Activated T-helper 17 cell treated with anti-CD3 and anti-CD28 coated beads, Interleukin-2, amount 50 U/mL, for 72 hours (primary cell): ENCODE measurements around the gene ADNP2. TPM values are rescaled to one million over a fixed set of nuclear protein-coding genes. Genes with fewer than 3 reads are reported as not detected.
A peak's percentile ranks its signal among the peaks of the same experiment; 100 is the strongest.

Experiments
- ATAC-seq: fragments of 150-1000 bp; cut with Tn5 transposase; replicated peaks from 2 replicates; pipeline ENCODE4 v1.10.0; 2021; ENCODE audit warnings: mild to moderate bottlenecking, moderate library complexity
- H3K27ac Mint-ChIP-seq: one replicate; pipeline ENCODE4 v1.8.0; 2022; ENCODE audit warnings: mixed read lengths
- H3K27me3 Mint-ChIP-seq: one replicate; pipeline ENCODE4 v1.8.0; 2022; ENCODE audit warnings: mixed read lengths
- H3K36me3 Mint-ChIP-seq: one replicate; pipeline ENCODE4 v1.8.0; 2022; ENCODE audit warnings: low read depth, mild to moderate bottlenecking, mixed read lengths
- H3K4me1 Mint-ChIP-seq: one replicate; pipeline ENCODE4 v1.8.0; 2022; ENCODE audit warnings: mixed read lengths
- H3K4me3 Mint-ChIP-seq: one replicate; pipeline ENCODE4 v1.8.0; 2022; ENCODE audit warnings: mild to moderate bottlenecking, mixed read lengths
- H3K9me3 Mint-ChIP-seq: one replicate; pipeline ENCODE4 v1.8.0; 2022; ENCODE audit warnings: mixed read lengths
- total RNA-seq, 2 donors: library from RNA; stranded (reverse); gene quantifications; one replicate each; pipeline ENCODE4 v1.2.3, GENCODE V29; 2022

The ADNP2 gene, protein sequence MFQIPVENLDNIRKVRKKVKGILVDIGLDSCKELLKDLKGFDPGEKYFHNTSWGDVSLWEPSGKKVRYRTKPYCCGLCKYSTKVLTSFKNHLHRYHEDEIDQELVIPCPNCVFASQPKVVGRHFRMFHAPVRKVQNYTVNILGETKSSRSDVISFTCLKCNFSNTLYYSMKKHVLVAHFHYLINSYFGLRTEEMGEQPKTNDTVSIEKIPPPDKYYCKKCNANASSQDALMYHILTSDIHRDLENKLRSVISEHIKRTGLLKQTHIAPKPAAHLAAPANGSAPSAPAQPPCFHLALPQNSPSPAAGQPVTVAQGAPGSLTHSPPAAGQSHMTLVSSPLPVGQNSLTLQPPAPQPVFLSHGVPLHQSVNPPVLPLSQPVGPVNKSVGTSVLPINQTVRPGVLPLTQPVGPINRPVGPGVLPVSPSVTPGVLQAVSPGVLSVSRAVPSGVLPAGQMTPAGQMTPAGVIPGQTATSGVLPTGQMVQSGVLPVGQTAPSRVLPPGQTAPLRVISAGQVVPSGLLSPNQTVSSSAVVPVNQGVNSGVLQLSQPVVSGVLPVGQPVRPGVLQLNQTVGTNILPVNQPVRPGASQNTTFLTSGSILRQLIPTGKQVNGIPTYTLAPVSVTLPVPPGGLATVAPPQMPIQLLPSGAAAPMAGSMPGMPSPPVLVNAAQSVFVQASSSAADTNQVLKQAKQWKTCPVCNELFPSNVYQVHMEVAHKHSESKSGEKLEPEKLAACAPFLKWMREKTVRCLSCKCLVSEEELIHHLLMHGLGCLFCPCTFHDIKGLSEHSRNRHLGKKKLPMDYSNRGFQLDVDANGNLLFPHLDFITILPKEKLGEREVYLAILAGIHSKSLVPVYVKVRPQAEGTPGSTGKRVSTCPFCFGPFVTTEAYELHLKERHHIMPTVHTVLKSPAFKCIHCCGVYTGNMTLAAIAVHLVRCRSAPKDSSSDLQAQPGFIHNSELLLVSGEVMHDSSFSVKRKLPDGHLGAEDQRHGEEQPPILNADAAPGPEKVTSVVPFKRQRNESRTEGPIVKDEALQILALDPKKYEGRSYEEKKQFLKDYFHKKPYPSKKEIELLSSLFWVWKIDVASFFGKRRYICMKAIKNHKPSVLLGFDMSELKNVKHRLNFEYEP
- 10 to 100 TPM; 31.8 to 34.9 TPM for total RNA-seq

- no peaks in the 10 kb centered on the region for H3K9me3 Mint-ChIP-seq
- peak within 1 kb of the TSS; percentile 93 for H3K27ac Mint-ChIP-seq
- peak within 1 kb of the TSS; percentile 78 for H3K4me3 Mint-ChIP-seq
- H3K4me1 Mint-ChIP-seq: peaks cover 51% of the 10 kb centered on the region
- H3K36me3 Mint-ChIP-seq: peaks cover 37% of the 10 kb centered on the region
- H3K27me3 Mint-ChIP-seq: no peaks in the 10 kb centered on the region
- peak; percentile 88 for ATAC-seq
Measured at GRCh38 chr18:80108739-80109675, at the start of gene ADNP2. TSS of gene ADNP2 (plus strand) at chr18:80109262. CDS start at chr18:80117543, 8,281 bp downstream.

DNA sequence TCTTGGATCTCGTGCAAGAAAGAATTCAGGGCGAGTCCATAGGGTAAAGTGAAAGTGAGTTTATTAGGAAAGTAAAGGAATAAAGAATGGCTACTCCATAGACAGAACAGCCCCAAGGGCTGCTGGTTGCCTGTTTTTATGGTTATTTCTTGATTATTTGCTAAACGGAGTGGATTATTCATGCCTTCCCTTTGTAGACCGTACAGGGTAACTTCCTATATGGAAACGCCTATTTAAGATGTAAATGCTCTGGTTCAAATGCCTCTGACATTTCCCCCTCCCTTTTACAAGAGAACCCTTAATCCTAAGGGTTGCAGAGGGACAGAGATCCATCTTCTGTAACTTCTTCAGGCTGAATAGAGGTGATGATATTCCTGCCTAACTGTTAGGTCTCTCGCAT lies 49.1 kb upstream of the ADNP2 start:
- H3K36me3 Mint-ChIP-seq: no peaks in the 10 kb centered on the region
- ATAC-seq: no peak
- H3K27me3 Mint-ChIP-seq: peaks cover 3% of the 10 kb centered on the region
- peaks cover 8% of the 10 kb centered on the region for H3K9me3 Mint-ChIP-seq
- H3K27ac Mint-ChIP-seq: no peak overlapping the region
- H3K4me1 Mint-ChIP-seq: no peaks in the 10 kb centered on the region
- H3K4me3 Mint-ChIP-seq: no peak overlapping the region

GRCh38 chr18:80065705-80066104 lies 43.4 kb upstream of the ADNP2 start:
- Mint-ChIP-seq H3K9me3 (no peaks in the 10 kb centered on the region), H3K4me3 (no peak overlapping the region), H3K36me3 (no peaks in the 10 kb centered on the region), H3K27ac (no peak overlapping the region), H3K27me3 (peaks cover 3% of the 10 kb centered on the region), H3K4me1 (no peaks in the 10 kb centered on the region)
- no peak for ATAC-seq

DNA sequence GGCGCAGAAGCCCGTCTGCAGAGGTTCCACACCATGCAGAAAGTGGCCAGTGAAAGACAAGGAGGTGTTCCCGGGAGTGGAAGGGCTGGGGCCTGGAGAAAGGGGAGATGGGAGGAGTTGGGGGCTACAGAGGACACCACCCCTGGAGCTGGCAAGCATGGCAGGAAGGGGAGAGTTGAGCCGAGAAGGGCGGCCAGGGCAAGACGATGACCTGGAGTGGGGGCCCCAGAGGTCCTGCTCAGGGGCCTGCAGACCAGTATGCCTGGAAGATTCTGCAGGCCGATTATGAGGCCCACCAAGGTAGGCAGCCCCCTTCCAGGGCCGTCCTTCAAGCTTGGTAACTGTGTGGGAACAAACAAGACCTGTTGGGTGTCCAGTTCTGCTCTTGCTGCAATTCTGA lies 41.7 kb upstream of the ADNP2 start:
- no peaks in the 10 kb centered on the region for H3K9me3 Mint-ChIP-seq
- ATAC-seq: no peak
- H3K4me3 Mint-ChIP-seq: no peak overlapping the region
- no peaks in the 10 kb centered on the region for H3K36me3 Mint-ChIP-seq
- no peaks in the 10 kb centered on the region for H3K27me3 Mint-ChIP-seq
- H3K4me1 Mint-ChIP-seq: no peaks in the 10 kb centered on the region
- no peak overlapping the region for H3K27ac Mint-ChIP-seq

DNA sequence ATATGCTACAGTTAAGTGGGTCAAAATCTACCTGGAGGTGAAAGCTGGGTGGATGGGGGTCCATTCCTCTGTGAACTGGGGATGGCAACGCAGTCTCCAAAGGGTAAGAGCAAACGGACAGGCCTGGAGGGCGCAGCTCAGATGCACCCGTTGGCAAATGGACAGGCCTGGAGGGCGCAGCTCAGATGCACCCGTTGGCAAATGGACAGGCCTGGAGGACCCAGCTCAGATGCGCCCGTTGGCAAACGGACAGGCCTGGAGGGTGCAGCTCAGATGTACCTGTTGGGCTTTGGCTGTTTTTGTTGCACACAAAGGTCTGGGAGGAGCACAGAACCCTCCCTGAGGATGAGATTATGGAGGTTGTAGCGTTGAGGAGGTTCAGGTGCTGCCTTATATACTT lies 41.2 kb upstream of the ADNP2 start:
- no peak for ATAC-seq
- no peak overlapping the region for H3K4me3 Mint-ChIP-seq
- H3K36me3 Mint-ChIP-seq: no peaks in the 10 kb centered on the region
- no peak overlapping the region for H3K27ac Mint-ChIP-seq
- no peaks in the 10 kb centered on the region for H3K9me3 Mint-ChIP-seq
- H3K4me1 Mint-ChIP-seq: no peaks in the 10 kb centered on the region
- no peaks in the 10 kb centered on the region for H3K27me3 Mint-ChIP-seq

DNA sequence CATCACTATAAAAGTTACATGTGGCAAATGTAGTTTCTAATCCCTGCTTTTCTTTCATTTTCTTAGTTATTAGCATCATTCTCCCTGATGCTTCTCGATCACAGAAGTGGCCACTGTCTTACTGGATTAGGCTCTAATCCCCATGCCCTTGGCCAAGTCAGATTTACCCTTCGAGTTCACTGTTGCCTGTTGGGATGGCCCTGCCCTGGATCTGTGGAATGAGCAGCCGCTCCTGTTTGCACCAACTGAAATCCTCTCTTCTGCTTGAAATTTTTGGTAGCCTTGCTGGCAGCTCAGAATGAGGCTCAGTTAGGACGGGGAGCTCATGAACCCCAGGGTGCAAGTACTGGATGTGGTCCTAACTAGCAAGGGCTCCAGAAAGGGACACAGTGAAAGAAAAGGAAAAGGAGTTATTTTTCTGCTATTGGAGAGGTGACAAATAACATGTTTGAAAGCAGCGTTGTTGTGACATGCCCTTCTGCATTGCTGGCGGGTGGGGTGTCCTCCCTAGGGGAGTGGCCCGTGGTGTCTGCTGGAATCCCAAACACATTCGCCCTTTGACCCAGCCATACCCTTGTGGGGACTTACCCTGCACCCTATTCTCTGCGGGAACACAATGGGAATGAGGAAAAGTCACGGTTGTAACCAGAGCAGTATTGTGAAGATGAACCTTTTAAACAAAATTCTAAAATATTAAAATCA lies 40.3 kb upstream of the ADNP2 start:
- no peak overlapping the region for H3K4me3 Mint-ChIP-seq
- no peaks in the 10 kb centered on the region for H3K36me3 Mint-ChIP-seq
- H3K4me1 Mint-ChIP-seq: no peaks in the 10 kb centered on the region
- no peak for ATAC-seq
- H3K9me3 Mint-ChIP-seq: no peaks in the 10 kb centered on the region
- no peak overlapping the region for H3K27ac Mint-ChIP-seq
- no peaks in the 10 kb centered on the region for H3K27me3 Mint-ChIP-seq

GRCh38 chr18:80070825-80071224 lies 38.2 kb upstream of the ADNP2 start:
- no peaks in the 10 kb centered on the region for H3K36me3 Mint-ChIP-seq
- no peaks in the 10 kb centered on the region for H3K27me3 Mint-ChIP-seq
- no peak overlapping the region for H3K4me3 Mint-ChIP-seq
- H3K9me3 Mint-ChIP-seq: no peaks in the 10 kb centered on the region
- ATAC-seq: no peak
- H3K4me1 Mint-ChIP-seq: no peaks in the 10 kb centered on the region
- H3K27ac Mint-ChIP-seq: no peak overlapping the region

- Mint-ChIP-seq H3K4me1 (no peaks in the 10 kb centered on the region), H3K27me3 (peaks cover 3% of the 10 kb centered on the region), H3K4me3 (no peak overlapping the region), H3K9me3 (no peaks in the 10 kb centered on the region), H3K27ac (no peak overlapping the region), H3K36me3 (no peaks in the 10 kb centered on the region)
- ATAC-seq: no peak
Measured at GRCh38 chr18:80074183-80074582, 34.9 kb upstream of the ADNP2 start.

GRCh38 chr18:80074697-80075096 lies 34.4 kb upstream of the ADNP2 start:
- peaks cover 3% of the 10 kb centered on the region for H3K27me3 Mint-ChIP-seq
- ATAC-seq: no peak
- no peak overlapping the region for H3K27ac Mint-ChIP-seq
- H3K9me3 Mint-ChIP-seq: no peaks in the 10 kb centered on the region
- no peaks in the 10 kb centered on the region for H3K36me3 Mint-ChIP-seq
- H3K4me3 Mint-ChIP-seq: no peak overlapping the region
- H3K4me1 Mint-ChIP-seq: no peaks in the 10 kb centered on the region

- Mint-ChIP-seq H3K27me3 (peaks cover 6% of the 10 kb centered on the region), H3K4me3 (no peak overlapping the region), H3K36me3 (no peaks in the 10 kb centered on the region), H3K27ac (no peak overlapping the region), H3K9me3 (no peaks in the 10 kb centered on the region), H3K4me1 (no peaks in the 10 kb centered on the region)
- no peak for ATAC-seq
Measured at GRCh38 chr18:80075940-80076339, 33.1 kb upstream of the ADNP2 start.

GRCh38 chr18:80076379-80076778 lies 32.7 kb upstream of the ADNP2 start:
- no peaks in the 10 kb centered on the region for H3K36me3 Mint-ChIP-seq
- no peak overlapping the region for H3K27ac Mint-ChIP-seq
- H3K9me3 Mint-ChIP-seq: no peaks in the 10 kb centered on the region
- no peak for ATAC-seq
- no peak overlapping the region for H3K4me3 Mint-ChIP-seq
- H3K4me1 Mint-ChIP-seq: no peaks in the 10 kb centered on the region
- peaks cover 6% of the 10 kb centered on the region for H3K27me3 Mint-ChIP-seq

- Mint-ChIP-seq H3K27ac (no peak overlapping the region), H3K27me3 (peaks cover 11% of the 10 kb centered on the region), H3K36me3 (no peaks in the 10 kb centered on the region), H3K9me3 (no peaks in the 10 kb centered on the region), H3K4me3 (no peak overlapping the region), H3K4me1 (no peaks in the 10 kb centered on the region)
- ATAC-seq: no peak
Measured at GRCh38 chr18:80077873-80078272, 31.2 kb upstream of the ADNP2 start.

GRCh38 chr18:80086281-80086680 lies 22.8 kb upstream of the ADNP2 start:
- H3K9me3 Mint-ChIP-seq: peaks cover 20% of the 10 kb centered on the region
- H3K36me3 Mint-ChIP-seq: no peaks in the 10 kb centered on the region
- H3K27me3 Mint-ChIP-seq: peaks cover 12% of the 10 kb centered on the region
- no peak overlapping the region for H3K4me3 Mint-ChIP-seq
- no peak for ATAC-seq
- H3K27ac Mint-ChIP-seq: no peak overlapping the region
- H3K4me1 Mint-ChIP-seq: no peaks in the 10 kb centered on the region
